Measurements from ENCODE around the gene ANTXR1. TPM values are rescaled to one million over a fixed set of nuclear protein-coding genes. Genes with fewer than 3 reads are reported as not detected.

The ANTXR1 gene
- total RNA-seq, 1 donor from 2014 or later: 73.4 TPM

DNA sequence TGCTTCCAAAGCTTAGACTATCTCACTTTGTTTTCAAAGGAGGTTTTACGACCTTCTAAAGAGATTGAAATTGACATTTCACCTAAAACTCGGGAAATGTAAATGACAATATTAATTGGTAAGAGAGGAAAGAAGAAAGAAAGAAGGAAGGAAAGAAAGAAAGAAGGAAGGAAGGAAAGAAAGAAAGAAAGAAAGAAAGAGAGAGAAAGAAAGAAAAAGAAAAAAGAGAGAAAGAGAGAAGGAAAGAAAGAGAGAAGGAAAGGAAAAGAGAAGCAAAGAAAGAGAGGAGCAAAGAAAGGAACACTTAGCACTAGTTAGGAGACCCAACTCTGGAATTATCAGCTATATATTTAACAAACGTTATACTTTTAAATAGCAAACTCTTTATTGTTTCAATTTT, 34.9 kb upstream of the ANTXR1 start:
- H3K27me3 Mint-ChIP-seq: peaks cover 12% of the 10 kb centered on the region
- H3K27ac Mint-ChIP-seq: no peak overlapping the region
- H3K36me3 Mint-ChIP-seq (ENCODE audit: insufficient read depth): no peaks in the 10 kb centered on the region
- DNase-seq (ENCODE audit: low spot score, unreplicated experiment): no peak
- H3K9me3 Mint-ChIP-seq (ENCODE audit: low read depth): no peaks in the 10 kb centered on the region
- H3K4me3 Mint-ChIP-seq (ENCODE audit: low read depth): no peak overlapping the region
- TF ChIP-seq, protein P1, sequence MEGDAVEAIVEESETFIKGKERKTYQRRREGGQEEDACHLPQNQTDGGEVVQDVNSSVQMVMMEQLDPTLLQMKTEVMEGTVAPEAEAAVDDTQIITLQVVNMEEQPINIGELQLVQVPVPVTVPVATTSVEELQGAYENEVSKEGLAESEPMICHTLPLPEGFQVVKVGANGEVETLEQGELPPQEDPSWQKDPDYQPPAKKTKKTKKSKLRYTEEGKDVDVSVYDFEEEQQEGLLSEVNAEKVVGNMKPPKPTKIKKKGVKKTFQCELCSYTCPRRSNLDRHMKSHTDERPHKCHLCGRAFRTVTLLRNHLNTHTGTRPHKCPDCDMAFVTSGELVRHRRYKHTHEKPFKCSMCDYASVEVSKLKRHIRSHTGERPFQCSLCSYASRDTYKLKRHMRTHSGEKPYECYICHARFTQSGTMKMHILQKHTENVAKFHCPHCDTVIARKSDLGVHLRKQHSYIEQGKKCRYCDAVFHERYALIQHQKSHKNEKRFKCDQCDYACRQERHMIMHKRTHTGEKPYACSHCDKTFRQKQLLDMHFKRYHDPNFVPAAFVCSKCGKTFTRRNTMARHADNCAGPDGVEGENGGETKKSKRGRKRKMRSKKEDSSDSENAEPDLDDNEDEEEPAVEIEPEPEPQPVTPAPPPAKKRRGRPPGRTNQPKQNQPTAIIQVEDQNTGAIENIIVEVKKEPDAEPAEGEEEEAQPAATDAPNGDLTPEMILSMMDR (IDR thresholded peaks at IDR 0.05; ENCODE audit: unreplicated experiment): no peak
- no peaks in the 10 kb centered on the region for H3K4me1 Mint-ChIP-seq (ENCODE audit: low read depth)

DNA sequence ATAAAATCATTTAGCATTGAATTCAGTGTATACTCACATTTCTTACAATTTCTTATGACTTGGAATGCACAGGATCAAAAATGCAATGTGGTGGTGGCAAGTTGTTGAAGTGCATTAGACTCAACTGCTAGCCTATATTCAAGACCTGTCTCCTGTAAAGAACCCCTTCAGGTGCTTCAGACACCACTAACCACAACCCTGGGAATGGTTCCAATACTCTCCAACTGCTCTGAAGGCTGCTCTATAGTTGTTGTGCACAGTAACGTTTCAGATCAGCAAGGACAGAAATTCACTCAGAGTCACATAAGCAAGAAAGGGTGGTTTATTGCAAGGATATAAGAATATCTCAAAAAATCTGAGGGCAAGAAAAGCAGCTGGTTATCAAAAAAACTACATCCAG, 32.0 kb upstream of the ANTXR1 start:
- no peak overlapping the region for H3K4me3 Mint-ChIP-seq (ENCODE audit: low read depth)
- H3K9me3 Mint-ChIP-seq (ENCODE audit: low read depth): no peaks in the 10 kb centered on the region
- DNase-seq (ENCODE audit: low spot score, unreplicated experiment): no peak
- no peaks in the 10 kb centered on the region for H3K36me3 Mint-ChIP-seq (ENCODE audit: insufficient read depth)
- peaks cover 15% of the 10 kb centered on the region for H3K27me3 Mint-ChIP-seq
- no peak overlapping the region for H3K27ac Mint-ChIP-seq
- no peaks in the 10 kb centered on the region for H3K4me1 Mint-ChIP-seq (ENCODE audit: low read depth)
- TF ChIP-seq, protein P1 (IDR thresholded peaks at IDR 0.05; ENCODE audit: unreplicated experiment): no peak

DNA sequence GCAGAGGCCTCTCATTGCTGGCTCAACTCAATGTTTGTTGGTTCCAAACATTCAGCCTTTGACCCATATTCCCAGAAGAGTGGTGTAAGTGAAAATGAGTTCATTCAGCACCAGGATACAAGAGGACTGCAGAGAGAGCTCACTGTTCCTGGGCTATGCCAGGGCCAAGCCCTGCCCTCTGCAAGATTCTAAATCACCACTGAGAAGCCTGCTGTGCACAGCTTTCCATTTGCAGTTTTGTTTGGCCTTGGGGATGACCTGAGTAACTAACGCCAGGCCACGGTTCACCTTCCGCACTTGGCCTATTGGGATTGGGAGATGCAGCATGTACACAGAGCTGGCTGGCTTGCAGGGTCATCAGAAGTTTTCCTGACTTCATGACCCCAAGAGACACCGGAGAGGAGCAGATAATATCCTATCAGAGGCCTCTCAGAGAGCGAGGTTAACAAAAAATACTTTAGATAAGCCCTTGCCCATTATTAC, 25.9 kb upstream of the ANTXR1 start:
- TF ChIP-seq, protein P1 (IDR thresholded peaks at IDR 0.05; ENCODE audit: unreplicated experiment): no peak
- Mint-ChIP-seq H3K36me3 (ENCODE audit: insufficient read depth) (no peaks in the 10 kb centered on the region), H3K27ac (no peak overlapping the region), H3K27me3 (peaks cover 13% of the 10 kb centered on the region), H3K9me3 (ENCODE audit: low read depth) (no peaks in the 10 kb centered on the region), H3K4me1 (ENCODE audit: low read depth) (no peaks in the 10 kb centered on the region), H3K4me3 (ENCODE audit: low read depth) (no peak overlapping the region)
- no peak for DNase-seq (ENCODE audit: low spot score, unreplicated experiment)

DNA sequence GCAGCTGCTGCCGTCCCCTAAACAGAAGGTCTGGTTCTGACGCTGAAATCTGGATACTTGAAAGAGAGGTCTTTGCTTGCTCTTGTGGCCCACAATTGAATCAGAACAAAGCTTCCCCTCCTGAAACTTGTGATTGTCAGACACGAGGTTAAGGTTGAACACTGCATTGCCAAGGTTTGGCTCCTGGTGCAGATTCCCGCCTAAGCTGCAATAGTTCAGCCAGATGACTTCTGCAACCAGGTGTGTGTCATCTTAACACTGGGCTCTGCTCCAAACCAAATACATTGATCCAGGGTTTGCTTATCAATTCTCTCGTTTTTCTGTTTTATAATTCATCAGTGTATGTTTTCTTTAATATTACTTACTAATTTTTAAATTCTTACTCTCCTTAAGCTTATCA, 23.9 kb upstream of the ANTXR1 start:
- Mint-ChIP-seq H3K4me1 (ENCODE audit: low read depth) (no peaks in the 10 kb centered on the region), H3K4me3 (ENCODE audit: low read depth) (no peak overlapping the region), H3K27ac (no peak overlapping the region), H3K27me3 (peaks cover 13% of the 10 kb centered on the region), H3K36me3 (ENCODE audit: insufficient read depth) (no peaks in the 10 kb centered on the region), H3K9me3 (ENCODE audit: low read depth) (no peaks in the 10 kb centered on the region)
- TF ChIP-seq, protein P1 (IDR thresholded peaks at IDR 0.05; ENCODE audit: unreplicated experiment): no peak
- no peak for DNase-seq (ENCODE audit: low spot score, unreplicated experiment)

DNA sequence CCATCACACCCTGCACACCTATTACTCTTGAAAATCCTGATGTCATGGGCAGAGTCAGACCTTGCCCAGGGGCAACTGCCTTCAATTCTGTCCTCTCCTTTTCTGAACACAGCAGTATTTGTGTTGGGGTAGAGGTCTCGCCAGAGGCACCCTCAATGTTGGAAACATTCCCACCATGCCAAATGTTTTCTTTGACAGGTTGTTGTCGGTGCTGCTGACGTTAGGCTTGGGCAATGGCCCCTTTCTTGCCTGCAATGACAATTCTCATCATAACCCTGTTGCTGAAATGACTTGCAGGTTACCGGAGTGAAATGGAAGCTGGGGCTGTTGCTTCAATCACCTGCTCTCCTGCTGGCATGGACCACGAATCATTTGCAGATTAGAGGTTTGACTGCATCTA, 20.6 kb upstream of the ANTXR1 start:
- no peak overlapping the region for H3K4me3 Mint-ChIP-seq (ENCODE audit: low read depth)
- no peaks in the 10 kb centered on the region for H3K36me3 Mint-ChIP-seq (ENCODE audit: insufficient read depth)
- TF ChIP-seq, protein P1 (IDR thresholded peaks at IDR 0.05; ENCODE audit: unreplicated experiment): no peak
- DNase-seq (ENCODE audit: low spot score, unreplicated experiment): no peak
- no peaks in the 10 kb centered on the region for H3K9me3 Mint-ChIP-seq (ENCODE audit: low read depth)
- H3K4me1 Mint-ChIP-seq (ENCODE audit: low read depth): no peaks in the 10 kb centered on the region
- H3K27ac Mint-ChIP-seq: no peak overlapping the region
- peaks cover 17% of the 10 kb centered on the region for H3K27me3 Mint-ChIP-seq

Measured in progenitor cell of endocrine pancreas (in vitro differentiated cells).